ENCODE results near the gene ZNF865.

The ZNF865 gene

DNA sequence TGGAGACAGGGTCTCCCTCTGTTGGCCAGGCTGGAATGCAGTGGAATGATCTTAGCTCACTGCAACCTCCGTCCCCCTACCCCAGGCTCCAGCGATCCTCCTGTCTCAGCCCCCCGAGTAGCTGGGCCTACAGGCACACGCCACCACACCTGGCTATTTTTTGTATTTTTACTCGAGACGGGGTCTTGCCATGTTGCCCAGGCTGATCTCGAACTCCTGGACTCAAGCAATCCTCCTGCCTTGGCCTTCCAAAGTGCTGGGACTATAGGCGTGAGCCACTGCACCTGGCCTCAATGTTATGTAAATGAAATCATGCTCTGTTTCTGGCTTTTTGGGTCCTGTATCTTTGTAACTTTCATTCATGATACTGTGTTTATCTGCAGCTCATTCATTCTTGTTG lies 16.7 kb upstream of the ZNF865 start:
- DNase-seq: no peak

DNA sequence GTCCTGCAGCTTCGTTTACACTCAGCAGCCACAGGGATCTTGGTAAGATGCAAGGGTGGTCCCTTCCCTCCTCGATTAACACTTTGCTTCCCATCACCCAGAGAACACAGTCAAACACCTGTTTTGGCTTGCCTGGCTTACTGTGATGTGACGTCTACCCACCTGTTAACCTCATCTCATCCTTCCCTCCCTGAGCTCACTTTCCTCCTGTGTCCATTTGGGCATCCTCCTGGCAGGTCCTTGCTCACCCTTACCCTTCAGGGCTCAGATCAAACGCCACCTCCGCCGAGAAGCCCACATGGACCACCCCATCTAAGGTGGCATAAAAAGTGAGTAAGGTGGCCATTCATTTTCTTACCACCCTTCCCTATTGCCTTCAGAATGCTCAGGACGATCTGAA lies 15.3 kb upstream of the ZNF865 start:
- no peak for DNase-seq

GRCh38 chr19:55590617-55591016 lies 14.8 kb upstream of the ZNF865 start:
- DNase-seq: no peak

- no peak for DNase-seq
Measured at GRCh38 chr19:55591555-55591954, 13.9 kb upstream of the ZNF865 start.

DNA sequence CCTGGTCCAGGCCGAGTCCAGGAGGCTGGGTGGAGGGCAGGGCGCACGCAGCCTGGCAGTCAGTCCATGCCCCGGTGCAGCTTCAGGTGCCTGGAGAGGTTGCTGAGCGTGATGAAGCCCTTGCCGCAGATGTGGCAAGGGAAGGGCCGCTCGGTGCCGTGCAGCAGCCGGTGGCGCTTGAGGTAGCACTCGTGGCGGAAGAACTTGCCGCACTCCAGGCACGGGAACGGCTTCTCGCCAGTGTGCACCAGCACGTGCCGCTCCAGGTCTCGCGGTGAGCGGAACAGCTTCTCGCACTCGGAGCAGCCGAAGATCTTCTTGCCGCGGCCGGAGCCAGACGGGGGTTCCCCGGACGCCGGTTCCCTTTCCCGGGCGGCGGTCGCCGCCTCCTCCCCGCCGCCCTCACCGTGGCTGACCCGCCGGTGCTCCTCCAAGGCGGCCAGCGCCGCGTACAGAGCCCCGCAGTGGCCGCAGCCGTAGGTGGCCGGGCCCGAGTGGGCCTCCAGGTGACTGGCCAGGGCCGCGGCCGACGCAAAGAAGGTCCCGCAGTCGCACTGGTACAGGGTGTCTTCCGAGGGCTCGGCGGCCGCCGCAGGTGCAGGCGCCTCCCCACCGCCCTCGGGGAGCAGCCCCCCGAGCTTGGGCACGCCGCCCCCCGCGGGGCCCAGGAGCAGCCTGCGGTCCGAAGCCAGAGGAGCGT lies 12.9 kb upstream of the ZNF865 start:
- DNase-seq: no peak

DNA sequence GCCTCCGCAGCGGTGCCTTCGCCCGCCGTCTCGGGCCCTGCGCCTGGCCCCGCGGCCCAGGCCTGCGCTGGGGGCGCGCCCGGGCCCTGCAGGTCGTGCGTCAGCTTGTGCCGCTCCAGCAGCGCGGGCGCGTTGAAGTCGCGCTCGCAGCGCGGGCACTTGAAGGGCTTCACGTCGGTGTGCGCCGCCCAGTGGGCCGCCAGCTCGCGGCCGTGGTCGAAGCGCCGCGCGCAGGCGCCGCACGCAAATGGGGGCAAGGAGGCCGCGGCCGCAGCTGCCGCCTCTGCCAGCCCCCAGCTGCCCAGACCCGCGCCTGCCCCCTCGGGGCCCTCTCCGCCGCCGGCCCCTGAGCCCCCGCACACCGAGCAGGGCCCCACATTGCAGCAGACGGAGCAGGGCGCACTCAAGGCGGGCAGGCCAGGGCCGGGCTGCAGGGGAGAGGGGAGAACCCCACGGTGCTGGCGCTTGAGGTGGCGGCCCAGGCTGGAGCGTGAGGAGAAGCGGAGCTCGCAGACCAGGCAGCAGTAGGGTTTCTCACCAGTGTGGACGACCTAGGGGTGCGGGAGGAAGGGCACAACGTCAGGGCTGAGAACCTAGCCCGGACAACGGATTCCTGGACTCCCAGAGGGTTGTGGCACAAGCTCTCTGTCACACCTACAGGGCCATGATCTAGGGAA lies 12.2 kb upstream of the ZNF865 start:
- DNase-seq: no peak

DNA sequence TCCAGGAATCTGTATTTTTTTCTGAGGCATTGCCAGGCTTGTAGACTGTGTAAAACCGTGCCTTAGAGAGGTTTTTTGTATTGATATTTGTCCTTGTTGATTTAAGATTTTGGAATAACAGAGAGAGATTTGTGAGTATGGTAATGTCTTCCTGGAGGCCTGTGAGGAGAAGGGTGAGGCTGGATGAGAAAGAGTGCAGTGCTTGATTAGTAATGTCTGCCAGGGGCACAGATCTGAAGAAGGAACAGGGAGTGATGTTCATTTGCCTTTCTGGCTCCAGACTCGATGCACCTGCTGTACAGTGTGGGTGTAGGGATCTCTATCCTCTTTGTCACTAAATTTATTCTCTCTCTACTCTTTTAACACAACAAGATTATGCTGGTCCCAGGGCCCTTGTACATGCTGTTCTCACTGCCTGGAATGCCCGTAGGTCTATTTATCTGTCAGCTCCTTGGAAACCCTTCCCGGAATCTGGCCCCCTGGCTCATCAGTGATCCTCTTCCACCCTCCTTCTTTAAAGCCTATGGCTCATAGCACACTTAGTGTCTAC lies 10.4 kb upstream of the ZNF865 start:
- DNase-seq: no peak

DNA sequence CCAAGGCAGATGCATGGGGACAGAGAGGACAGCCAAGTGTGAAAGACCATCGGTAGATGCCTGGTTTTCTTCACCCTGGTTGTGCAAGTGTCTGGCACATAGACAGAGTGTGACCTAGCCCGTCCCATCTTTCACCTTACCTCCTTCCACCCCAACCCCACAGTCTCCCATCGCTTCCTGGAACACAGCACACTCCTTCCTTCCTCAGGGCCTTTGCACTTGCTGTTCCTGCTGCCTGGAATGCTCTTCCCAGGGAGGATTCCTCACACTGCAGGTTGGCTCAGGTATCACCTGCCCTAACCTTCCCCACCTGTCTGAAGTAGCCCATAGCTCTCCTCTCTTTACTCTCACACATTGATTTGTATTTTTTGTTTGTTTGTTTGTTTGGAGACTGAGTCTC lies 9.1 kb upstream of the ZNF865 start:
- DNase-seq: no peak

DNA sequence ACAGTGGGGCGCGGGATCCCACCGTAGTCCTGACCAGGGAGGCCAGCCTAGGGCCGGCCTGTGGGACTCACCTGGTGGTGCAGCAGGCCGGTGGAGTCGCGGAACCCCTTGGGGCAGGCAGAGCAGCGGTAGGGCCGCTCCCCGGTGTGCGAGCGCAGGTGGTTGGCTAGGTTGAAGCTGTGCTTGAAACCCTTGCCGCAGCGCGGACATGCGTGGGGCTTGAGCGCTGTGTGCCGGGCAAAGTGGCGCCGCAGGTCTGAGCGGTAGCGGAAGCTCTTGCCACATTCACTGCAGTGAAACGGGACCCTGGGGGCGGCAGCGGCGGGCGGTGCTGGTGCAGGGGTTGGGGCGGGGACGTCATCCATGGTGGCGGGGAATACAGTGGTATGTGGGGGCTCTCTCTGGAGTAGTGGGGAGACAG lies 7.9 kb upstream of the ZNF865 start:
- no peak for DNase-seq

DNA sequence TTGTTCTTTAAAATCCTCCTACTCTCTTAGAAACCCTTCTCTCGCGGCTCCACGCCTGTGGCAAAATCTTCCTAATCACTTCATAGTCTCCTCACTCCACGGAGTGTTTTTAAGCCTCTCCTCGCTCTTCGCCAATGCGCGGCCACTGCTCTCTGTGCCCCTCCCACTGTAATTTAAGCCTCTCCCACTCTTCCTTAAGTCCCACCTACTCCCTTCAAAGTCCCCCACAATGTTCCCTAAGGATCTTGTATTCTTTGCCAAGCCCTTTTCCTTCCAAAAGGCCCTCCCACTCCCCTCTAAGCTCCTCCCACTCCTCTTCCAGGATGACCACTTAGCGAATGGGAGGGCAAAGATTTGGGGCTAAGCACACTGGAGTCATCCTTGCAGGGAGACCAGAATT lies 7.4 kb upstream of the ZNF865 start:
- no peak for DNase-seq

GRCh38 chr19:55598719-55599467 lies 6.6 kb upstream of the ZNF865 start:
- DNase-seq: peak; percentile 89

DNA sequence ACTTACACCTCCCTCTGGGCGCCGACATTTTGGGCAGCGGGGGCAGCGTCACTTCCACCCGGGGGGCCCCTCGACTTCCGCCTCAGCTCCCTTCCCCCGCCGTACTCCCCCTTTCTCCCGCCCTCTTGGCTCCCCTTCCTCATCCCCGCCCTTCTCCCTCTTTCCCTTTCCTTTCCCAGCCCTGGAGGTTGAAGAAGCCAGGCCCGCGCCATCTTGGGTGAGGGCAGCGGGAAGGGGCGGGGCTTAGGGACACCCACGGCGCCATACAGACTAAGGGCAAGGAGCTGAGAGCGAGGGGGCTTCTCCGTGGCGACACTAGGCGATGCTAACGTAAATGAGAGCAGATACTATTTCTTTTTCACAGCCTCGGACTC lies 6.0 kb upstream of the ZNF865 start, which contains the start of gene FIZ1:
TSS of gene FIZ1 (minus strand) at position 50 of the 374 bp plus-strand sequence. CDS start 1,652 bp downstream, outside the sequence.
- DNase-seq: peak; percentile 97

GRCh38 chr19:55599842-55600661 lies 5.4 kb upstream of the ZNF865 start, which contains the start of gene ZNF524:
ZNF524 (plus strand) TSS chr19:55600288; CDS start chr19:55602113, 1,825 bp downstream.
- peak; percentile 95 for DNase-seq

DNA sequence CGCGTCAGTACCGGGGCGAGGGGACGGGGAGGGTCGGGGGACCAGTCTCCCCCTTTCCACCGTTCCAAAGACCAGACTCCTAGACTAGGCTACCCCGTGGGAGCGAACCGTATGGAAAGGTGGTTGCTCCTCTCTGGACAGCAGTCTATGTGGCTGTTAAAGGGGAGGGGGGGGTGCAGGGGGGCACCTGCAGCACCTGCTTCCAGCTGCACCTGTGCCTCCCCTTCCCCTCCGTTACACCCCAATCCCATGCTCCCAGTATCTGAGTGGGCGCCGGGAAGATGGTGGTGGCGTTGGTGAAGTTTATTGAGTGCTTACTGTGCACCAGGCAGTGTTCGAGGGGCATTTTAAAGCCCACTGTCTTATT lies 4.8 kb upstream of the ZNF865 start:
- no peak for DNase-seq

- no peak for DNase-seq
Measured at GRCh38 chr19:55601084-55601483, 4.4 kb upstream of the ZNF865 start.

- no peak for DNase-seq
Measured at GRCh38 chr19:55602104-55603001, 3.1 kb upstream of the ZNF865 start.

- no peak for DNase-seq
Measured at GRCh38 chr19:55603115-55603514, 2.3 kb upstream of the ZNF865 start.

DNA sequence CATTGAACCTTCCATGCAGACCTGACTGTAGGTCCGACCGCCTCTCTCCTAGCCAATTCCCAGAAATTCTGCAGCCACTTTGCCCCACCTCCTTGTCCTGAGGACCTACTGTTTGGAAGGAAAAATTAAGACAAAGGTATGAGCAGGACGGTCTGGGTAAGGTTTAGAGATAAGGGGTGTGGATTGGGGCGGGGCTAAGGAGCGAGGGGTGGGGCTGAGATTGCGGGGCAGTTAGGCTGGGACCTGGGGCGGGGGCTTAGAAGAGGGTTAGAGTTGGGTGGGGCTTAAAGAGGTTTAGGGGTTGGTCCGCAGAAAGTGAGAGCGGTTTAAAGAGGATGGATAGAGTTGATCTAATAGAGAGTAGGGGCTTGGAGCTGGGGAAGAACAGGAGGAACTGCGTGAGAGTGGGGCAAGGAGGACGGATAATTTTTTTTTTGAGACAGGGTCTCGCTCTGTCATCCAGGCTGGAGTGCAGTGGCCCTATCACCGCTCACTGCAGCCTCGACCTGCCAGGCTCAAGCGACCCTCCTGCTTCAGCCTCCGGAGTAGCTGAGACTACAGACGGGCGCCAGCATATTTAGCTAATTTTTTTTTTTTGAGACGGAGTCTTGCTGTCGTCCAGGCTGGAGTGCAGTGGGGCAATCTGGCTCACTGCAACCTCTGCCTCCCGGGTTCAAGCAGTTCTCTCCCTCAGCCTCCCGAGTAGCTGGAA lies 1.7 kb upstream of the ZNF865 start:
- DNase-seq: no peak

- peak; percentile 97 for DNase-seq
Measured at GRCh38 chr19:55605207-55605636, 225 bp upstream of the ZNF865 start.

DNA sequence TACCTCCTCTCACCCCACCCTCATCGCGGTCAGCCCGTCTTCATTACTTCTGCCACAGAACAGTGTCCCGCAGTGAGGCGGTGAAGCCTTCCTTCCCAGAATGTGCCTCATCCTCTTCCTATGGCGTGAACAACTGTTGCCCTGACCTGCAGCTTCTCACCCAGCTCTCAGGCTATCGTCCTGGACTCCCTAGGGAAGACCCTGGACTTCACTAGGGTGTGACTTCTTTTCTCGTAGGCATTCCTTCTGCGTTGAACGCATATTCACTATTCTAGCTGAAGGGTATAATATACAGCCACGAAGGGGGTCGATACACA lies 982 bp downstream of the ZNF865 start:
- DNase-seq: no peak

- DNase-seq: no peak
Measured at GRCh38 chr19:55606817-55607216, 1.4 kb downstream of the ZNF865 start.
